Measurements from ENCODE around the gene IL23A. TPM values are rescaled to one million over a fixed set of nuclear protein-coding genes. Genes with fewer than 3 reads are reported as not detected.

Gene IL23A
- total RNA-seq, 2 donors from 2014 or later = not detected

DNA sequence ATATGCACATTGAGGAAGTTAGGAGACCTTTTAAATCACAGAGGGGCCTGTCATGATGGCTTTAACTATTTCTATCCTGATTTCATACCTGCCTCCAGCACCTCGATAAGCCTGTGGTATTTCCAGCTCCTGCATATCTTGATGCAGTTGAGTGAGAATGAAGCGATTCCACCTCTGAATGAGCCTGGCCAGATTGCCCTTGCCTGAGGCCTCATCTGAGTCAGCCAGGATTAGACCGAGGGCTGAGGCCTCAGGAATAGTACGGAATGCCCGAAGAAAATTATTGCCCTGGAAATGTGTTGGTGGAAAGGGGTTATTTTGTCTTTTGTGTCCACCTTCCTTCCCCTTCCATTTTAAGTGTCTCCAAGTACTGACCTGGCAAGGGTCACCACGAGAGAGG lies 14.5 kb upstream of the IL23A start:
- intact Hi-C loops (cut with DNase I) = no loop called here
- Histone ChIP-seq H3K27ac (no peak overlapping the region), H3K9me3 (no peaks in the 10 kb centered on the region), H3K27me3 (replicated peaks; ENCODE audit: insufficient read depth) (no peaks in the 10 kb centered on the region), H3K4me3 (no peak overlapping the region), H3K36me3 (peaks cover 12 to 26% of the 10 kb centered on the region in 2 donors), H3K4me1 (replicated peaks) (no peaks in the 10 kb centered on the region)
- 93% methylated on average over 6 of the region's 6 CpGs for WGBS
- TF ChIP-seq, protein P1, sequence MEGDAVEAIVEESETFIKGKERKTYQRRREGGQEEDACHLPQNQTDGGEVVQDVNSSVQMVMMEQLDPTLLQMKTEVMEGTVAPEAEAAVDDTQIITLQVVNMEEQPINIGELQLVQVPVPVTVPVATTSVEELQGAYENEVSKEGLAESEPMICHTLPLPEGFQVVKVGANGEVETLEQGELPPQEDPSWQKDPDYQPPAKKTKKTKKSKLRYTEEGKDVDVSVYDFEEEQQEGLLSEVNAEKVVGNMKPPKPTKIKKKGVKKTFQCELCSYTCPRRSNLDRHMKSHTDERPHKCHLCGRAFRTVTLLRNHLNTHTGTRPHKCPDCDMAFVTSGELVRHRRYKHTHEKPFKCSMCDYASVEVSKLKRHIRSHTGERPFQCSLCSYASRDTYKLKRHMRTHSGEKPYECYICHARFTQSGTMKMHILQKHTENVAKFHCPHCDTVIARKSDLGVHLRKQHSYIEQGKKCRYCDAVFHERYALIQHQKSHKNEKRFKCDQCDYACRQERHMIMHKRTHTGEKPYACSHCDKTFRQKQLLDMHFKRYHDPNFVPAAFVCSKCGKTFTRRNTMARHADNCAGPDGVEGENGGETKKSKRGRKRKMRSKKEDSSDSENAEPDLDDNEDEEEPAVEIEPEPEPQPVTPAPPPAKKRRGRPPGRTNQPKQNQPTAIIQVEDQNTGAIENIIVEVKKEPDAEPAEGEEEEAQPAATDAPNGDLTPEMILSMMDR (IDR thresholded peaks at IDR 0.05) = no peak
- TF ChIP-seq POLR2A (IDR thresholded peaks at IDR 0.05) (no peak), POLR2AphosphoS5 (IDR thresholded peaks at IDR 0.05) (no peak)
- no peak for DNase-seq (ENCODE audit: low spot score)

DNA sequence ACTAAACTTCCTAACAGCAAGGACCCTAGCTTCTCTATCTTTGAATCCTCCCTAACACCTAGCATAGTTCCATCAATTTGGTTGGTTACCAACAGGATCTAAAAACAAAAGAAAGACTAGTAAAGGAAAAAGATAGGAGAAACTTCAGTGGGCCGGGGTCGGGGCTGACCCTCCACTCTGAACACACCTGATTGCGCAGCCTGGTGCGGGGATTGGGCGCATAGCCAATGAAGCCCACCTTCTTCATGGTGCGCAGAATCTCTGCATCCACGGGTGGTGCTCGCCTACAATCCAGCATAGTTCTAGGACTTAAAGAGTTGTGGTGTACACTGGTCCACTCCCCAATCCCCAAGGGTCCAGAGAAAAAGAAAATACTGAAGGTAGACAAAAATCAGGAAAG lies 12.6 kb upstream of the IL23A start:
- H3K4me1 ChIP-seq (replicated peaks) = no peaks in the 10 kb centered on the region
- intact Hi-C loops (cut with DNase I) = no loop called here
- H3K36me3 ChIP-seq = peaks cover 12 to 21% of the 10 kb centered on the region in 2 donors
- no peak overlapping the region for H3K4me3 ChIP-seq
- WGBS = 94% methylated on average over 8 of the region's 8 CpGs
- H3K27ac ChIP-seq = no peak overlapping the region
- no peaks in the 10 kb centered on the region for H3K9me3 ChIP-seq
- no peak for DNase-seq (ENCODE audit: low spot score)
- H3K27me3 ChIP-seq (replicated peaks; ENCODE audit: insufficient read depth) = no peaks in the 10 kb centered on the region
- TF ChIP-seq POLR2AphosphoS5 (IDR thresholded peaks at IDR 0.05) = no peak
- no peak for TF ChIP-seq POLR2A (IDR thresholded peaks at IDR 0.05)
- TF ChIP-seq, protein P1 (IDR thresholded peaks at IDR 0.05) = no peak

DNA sequence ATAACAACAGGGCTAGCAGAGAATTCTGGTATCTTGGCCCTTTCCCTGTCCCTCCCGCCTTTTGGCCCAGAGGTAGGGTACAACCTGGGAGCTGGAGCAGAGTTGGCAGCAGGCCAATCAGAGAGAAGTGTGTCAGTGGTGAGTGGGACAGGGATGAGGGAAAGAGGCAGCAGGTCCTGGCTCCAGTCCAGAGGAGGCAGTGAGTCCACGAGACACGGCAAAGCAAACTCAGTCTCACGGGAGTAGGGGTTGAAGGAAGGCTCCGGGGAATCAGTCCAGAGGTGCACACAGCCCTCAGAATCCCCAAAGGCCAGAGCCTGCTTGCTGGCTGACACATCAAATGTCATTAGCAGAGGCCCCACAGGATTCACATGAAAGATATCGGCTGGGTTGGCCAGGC lies 12.2 kb upstream of the IL23A start:
- WGBS = 85% methylated on average over 6 of the region's 6 CpGs
- Histone ChIP-seq H3K27ac (no peak overlapping the region), H3K9me3 (no peaks in the 10 kb centered on the region), H3K4me3 (no peak overlapping the region), H3K4me1 (replicated peaks) (no peaks in the 10 kb centered on the region), H3K36me3 (peaks cover 12 to 21% of the 10 kb centered on the region in 2 donors), H3K27me3 (replicated peaks; ENCODE audit: insufficient read depth) (no peaks in the 10 kb centered on the region)
- TF ChIP-seq POLR2A (IDR thresholded peaks at IDR 0.05) (no peak), POLR2AphosphoS5 (IDR thresholded peaks at IDR 0.05) (no peak)
- TF ChIP-seq, protein P1 (IDR thresholded peaks at IDR 0.05) = no peak
- DNase-seq (ENCODE audit: low spot score) = no peak
- intact Hi-C loops (cut with DNase I) = no loop called here

DNA sequence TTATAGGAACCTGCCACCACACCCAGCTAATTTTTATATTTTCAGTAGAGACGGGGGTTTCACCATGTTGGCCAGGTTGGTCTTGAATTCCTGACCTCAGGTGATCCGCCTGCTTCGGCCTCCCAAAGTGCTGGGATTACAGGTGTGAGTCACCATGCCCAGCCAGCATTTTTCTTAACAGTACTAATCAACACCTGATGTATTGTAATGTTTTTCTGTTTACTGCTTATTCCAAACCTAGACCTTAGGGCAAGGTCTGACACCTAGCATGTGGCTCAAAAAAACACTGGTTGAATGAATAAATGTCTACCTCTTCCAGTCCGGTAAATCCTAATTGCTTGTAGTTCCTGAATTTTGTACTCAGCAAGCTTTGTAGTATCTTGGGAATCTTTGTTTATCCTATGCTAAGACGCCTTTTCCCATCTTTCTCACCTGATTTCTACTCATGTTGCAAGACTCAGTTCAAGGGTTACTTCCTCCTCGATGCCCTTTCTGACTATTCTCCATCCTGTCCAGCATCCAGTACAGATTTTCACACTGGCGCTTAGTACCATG lies 7.7 kb upstream of the IL23A start:
- no peak for DNase-seq (ENCODE audit: low spot score)
- Histone ChIP-seq H3K4me3 (no peak overlapping the region), H3K27ac (no peak overlapping the region), H3K4me1 (replicated peaks) (no peaks in the 10 kb centered on the region), H3K9me3 (no peaks in the 10 kb centered on the region), H3K36me3 (no peaks in the 10 kb centered on the region), H3K27me3 (replicated peaks; ENCODE audit: insufficient read depth) (no peaks in the 10 kb centered on the region)
- 97% methylated on average over 7 of the region's 7 CpGs for WGBS
- intact Hi-C loops (cut with DNase I) = no loop called here
- TF ChIP-seq, protein P1 (IDR thresholded peaks at IDR 0.05) = no peak
- TF ChIP-seq POLR2AphosphoS5 (IDR thresholded peaks at IDR 0.05) (no peak), POLR2A (IDR thresholded peaks at IDR 0.05) (no peak)

DNA sequence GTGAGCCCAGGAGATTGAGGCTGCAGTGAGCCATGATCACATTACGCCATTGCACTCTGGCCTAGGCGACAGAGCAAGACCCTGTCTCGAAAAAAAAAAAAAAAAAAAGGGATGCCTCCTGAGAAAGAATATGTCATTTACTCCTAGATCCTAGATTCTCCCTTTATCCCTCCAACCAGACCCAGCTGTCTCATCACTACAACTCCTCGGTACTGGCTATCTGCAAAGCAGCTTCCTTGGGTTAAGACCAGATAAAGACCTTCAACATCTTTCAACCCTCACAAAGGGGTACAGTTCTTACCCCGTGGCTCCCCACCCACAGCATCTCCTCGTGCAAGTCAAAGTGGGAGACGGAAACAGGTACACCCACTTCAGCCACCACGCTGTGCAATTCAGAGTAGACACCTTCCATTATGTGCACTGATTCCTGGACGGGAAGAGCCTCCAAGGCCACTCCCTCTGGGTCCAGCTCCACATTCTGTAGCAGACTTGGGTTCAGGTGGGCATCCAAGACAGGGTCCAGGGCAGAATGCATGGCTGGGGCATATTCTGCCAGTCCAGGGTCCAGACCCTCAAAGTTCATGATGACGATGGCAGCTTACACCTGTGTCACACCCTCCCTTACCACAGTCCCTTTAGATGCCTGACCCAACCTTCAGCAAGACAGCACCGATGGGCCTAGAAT lies 6.0 kb upstream of the IL23A start:
- 95% methylated on average over 11 of the region's 11 CpGs for WGBS
- Histone ChIP-seq H3K9me3 (no peaks in the 10 kb centered on the region), H3K36me3 (no peaks in the 10 kb centered on the region), H3K4me1 (replicated peaks) (no peaks in the 10 kb centered on the region), H3K4me3 (peak overlapping the region; percentile 46 to 53), H3K27me3 (replicated peaks; ENCODE audit: insufficient read depth) (no peaks in the 10 kb centered on the region), H3K27ac (peak overlapping the region; percentile 88 to 89)
- intact Hi-C loops (cut with DNase I) = no loop called here
- DNase-seq (ENCODE audit: low spot score) = no peak
- TF ChIP-seq POLR2AphosphoS5 (IDR thresholded peaks at IDR 0.05) = no peak
- TF ChIP-seq POLR2A (IDR thresholded peaks at IDR 0.05) = no peak
- TF ChIP-seq, protein P1 (IDR thresholded peaks at IDR 0.05) = no peak

Measured in prostate gland (tissue), 2 donors.